ENCODE measurements around the gene GTF2F2.

GTF2F2 gene

DNA sequence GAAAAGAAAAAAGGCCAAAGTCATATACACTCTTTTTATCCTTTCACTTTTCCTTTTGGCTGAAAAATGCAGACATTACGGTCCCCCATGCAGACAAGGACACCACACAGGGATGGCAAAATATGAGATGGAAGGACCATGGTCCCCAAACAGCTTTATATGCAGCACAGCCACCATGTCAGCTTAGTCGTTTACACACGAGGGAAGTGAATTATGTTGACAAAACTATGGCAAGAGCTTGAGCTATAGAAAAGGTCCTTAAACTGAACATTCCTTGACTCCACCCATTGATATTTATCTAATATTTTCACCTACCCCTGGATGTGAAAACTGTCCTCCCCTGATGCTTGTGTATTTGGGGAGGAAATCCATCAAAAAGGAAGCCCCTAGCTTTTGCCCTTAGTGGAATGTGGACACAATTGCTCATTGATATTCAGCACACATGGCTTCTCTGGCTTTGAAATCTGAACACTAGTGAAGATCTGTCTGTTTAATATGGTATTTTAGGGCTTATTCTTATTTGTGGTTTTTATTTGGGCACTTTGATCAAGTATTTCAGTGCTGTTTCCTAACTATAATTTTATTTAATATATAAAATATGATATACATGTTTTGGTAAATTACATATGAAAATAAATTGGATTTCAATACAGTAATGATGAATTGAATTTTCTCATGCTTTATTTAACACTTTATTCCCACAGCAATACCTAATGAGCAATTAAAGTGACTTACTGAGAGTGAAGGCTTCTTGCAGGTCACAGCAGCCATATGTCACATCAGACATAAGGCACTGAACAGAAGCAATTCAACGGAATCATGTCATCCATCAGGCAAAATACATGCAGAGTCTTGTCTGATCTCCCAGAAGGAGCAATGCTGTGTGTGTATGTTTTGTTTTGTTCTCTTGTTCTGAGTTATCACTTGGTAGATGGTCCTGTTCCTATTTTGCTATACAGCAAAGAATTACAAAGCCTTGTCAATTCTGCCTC is 6.8 kb upstream of the GTF2F2 start:
- Mint-ChIP-seq H3K4me1 (no peaks in the 10 kb centered on the region), H3K27ac (no peak overlapping the region), H3K4me3 (no peak overlapping the region), H3K27me3 (ENCODE audit: low read depth) (no peaks in the 10 kb centered on the region), H3K9me3 (no peaks in the 10 kb centered on the region), H3K36me3 (ENCODE audit: low read depth) (no peaks in the 10 kb centered on the region)
- TF ChIP-seq, protein P1, sequence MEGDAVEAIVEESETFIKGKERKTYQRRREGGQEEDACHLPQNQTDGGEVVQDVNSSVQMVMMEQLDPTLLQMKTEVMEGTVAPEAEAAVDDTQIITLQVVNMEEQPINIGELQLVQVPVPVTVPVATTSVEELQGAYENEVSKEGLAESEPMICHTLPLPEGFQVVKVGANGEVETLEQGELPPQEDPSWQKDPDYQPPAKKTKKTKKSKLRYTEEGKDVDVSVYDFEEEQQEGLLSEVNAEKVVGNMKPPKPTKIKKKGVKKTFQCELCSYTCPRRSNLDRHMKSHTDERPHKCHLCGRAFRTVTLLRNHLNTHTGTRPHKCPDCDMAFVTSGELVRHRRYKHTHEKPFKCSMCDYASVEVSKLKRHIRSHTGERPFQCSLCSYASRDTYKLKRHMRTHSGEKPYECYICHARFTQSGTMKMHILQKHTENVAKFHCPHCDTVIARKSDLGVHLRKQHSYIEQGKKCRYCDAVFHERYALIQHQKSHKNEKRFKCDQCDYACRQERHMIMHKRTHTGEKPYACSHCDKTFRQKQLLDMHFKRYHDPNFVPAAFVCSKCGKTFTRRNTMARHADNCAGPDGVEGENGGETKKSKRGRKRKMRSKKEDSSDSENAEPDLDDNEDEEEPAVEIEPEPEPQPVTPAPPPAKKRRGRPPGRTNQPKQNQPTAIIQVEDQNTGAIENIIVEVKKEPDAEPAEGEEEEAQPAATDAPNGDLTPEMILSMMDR (IDR thresholded peaks at IDR 0.05; ENCODE audit: unreplicated experiment in 3 of 3) = no peak

DNA sequence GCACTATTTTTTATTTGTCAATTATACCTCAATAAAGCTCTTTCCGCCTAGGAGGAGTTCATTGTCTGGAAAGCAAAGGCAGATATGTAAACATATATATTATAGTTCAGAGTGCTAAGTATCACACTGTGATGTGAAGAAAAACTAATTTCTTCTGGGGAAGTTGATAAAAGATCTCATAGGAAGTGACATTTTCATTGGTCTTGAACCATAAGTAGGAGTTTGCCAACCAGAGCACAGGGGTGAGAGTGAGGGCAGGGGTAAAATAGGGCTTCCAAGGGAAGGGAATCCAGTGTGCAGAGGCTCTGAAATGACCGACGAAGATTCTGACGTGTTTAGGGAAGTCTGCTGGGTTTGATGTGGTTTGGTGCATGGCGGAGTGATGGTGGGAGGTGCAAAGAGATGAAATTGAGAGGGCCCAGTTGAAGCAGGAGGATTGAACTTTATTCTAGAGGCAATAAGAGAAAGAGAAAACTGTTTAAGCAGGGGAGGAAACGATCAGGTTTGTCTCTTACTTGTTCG is 780 bp upstream of the GTF2F2 start:
- no peak overlapping the region for H3K27ac Mint-ChIP-seq
- no peaks in the 10 kb centered on the region for H3K9me3 Mint-ChIP-seq
- H3K4me3 Mint-ChIP-seq = no peak overlapping the region
- no peaks in the 10 kb centered on the region for H3K27me3 Mint-ChIP-seq (ENCODE audit: low read depth)
- peaks cover 7% of the 10 kb centered on the region for H3K4me1 Mint-ChIP-seq
- TF ChIP-seq, protein P1 (IDR thresholded peaks at IDR 0.05; ENCODE audit: unreplicated experiment in 3 of 3) = no peak
- H3K36me3 Mint-ChIP-seq (ENCODE audit: low read depth) = peaks cover 6% of the 10 kb centered on the region

DNA sequence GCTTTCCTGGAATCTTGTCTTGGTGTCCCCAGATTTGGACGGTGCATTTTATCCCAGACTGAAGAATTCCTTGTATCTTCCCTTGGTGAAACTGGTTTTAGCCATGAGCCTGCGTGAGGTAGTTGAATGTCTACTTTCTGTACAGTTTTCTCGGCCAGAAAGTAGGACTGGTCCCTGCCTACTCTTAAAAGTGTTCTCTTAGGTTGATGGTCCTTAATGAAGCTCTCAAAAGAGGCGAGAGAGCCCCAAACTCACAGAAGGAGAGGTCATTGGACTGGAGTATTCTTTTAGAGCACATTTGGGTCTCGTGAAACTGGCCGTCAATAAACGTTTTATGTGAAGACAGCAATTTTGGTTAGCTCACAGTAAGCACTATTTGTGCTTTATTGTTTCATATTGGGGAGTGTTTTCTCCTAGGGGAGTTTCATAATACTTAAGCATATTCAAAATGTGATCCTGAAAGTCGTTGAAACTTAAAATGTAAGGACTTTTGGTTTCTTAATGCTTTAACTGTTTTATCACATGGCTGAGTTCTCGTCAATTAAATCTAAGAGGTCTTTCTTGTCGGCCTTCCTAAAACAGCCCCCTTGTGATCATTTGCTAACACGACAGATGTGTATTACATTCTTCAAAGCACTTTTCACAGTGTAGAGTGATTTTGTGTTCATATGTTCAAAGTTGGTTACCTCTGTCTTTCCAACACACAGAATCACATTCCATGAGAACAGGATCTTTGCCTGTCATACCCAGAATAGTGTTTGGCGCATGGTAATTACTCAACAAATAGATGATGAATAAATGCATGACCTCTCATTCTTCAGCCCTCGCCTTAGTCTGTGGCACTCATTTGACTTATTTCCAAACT is 889 bp downstream of the GTF2F2 start:
- TF ChIP-seq, protein P1 (IDR thresholded peaks at IDR 0.05; ENCODE audit: unreplicated experiment in 3 of 3) = peak in 1 of 3 experiments; percentile 23
- Mint-ChIP-seq H3K4me1 (peaks cover 7% of the 10 kb centered on the region), H3K9me3 (no peaks in the 10 kb centered on the region), H3K27ac (no peak overlapping the region), H3K36me3 (ENCODE audit: low read depth) (peaks cover 6% of the 10 kb centered on the region), H3K27me3 (ENCODE audit: low read depth) (no peaks in the 10 kb centered on the region), H3K4me3 (no peak overlapping the region)

DNA sequence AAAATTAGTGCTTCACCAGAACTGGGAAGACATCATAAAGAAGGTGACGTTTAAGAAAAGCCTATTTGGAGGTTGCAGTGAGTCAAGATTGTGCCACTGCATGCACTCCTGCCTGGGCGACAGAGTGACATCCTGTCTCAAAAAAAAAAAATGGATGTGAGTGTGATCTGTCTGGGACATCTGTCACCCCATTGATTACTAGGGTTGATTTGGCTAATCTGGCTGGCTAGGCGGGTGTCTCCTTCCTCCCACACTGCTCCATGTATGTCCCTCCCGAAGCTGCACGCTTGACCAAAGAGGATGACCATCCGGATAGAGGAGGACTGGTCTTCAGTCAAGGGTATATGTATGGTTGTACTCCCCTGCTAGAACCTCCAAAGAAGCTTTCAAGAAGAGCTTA is 2.6 kb downstream of the GTF2F2 start:
- peaks cover 7% of the 10 kb centered on the region for H3K4me1 Mint-ChIP-seq
- no peak overlapping the region for H3K27ac Mint-ChIP-seq
- peak overlapping the region; percentile 49 to 51 (median 50) for H3K4me3 Mint-ChIP-seq
- TF ChIP-seq, protein P1 (IDR thresholded peaks at IDR 0.05; ENCODE audit: unreplicated experiment in 3 of 3) = no peak
- H3K9me3 Mint-ChIP-seq = no peaks in the 10 kb centered on the region
- no peaks in the 10 kb centered on the region for H3K27me3 Mint-ChIP-seq (ENCODE audit: low read depth)
- peaks cover 6% of the 10 kb centered on the region for H3K36me3 Mint-ChIP-seq (ENCODE audit: low read depth)

DNA sequence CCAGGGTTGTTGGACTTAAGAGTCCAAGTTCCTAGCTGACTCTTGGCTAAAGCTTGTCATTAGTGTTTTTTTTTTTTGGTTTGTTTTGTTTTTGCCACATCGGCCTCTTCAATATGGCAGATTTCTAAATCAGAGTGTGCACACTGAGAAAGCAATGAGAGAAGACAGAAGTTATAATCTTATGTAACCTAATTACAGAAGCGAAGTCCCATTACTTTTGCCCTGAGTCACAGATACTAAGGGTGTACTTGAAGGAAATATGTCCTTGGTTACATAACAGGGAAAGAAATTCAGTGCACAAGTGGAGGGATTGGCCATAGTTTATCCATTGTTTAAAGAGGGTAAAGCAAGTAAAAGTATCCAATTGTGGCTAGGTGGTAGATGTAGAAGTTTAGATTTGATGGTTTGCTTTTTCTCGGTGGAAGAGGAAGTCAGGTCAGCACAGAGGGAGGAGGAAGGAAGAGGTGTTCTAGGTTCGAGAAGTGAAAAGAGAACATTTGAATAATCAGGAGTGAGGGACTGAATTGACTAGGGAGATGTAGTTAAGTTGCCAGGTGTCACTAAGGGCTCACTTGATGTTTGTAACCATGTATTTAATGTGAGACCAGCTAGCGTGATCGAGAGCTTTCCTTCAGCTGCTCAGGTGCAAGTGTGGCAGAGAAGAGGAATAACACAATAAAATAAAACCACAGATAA is 12.2 kb downstream of the GTF2F2 start:
- TF ChIP-seq, protein P1 (IDR thresholded peaks at IDR 0.05; ENCODE audit: unreplicated experiment in 3 of 3) = no peak
- H3K27ac Mint-ChIP-seq = no peak overlapping the region
- H3K4me1 Mint-ChIP-seq = no peaks in the 10 kb centered on the region
- H3K27me3 Mint-ChIP-seq (ENCODE audit: low read depth) = no peaks in the 10 kb centered on the region
- H3K9me3 Mint-ChIP-seq = peaks cover 16% of the 10 kb centered on the region
- H3K36me3 Mint-ChIP-seq (ENCODE audit: low read depth) = peaks cover 30% of the 10 kb centered on the region
- H3K4me3 Mint-ChIP-seq = no peak overlapping the region

Data from nephron (organoid).